Right lobe of liver (tissue), 4 donors: ENCODE data around the gene CLNK.

Experiments used
- POLR2A ChIP-seq: fragments of 450-650 bp; IDR thresholded peaks from one replicate; pipeline ENCODE4 v1.6.1; 2017; ENCODE audit warnings: antibody characterized with exemption, mild to moderate bottlenecking
- TF ChIP-seq, protein P1 (sequence below), 4 donors: fragments of 200-600 bp in 3 of 4; fragments of 450-650 bp in 1 of 4; IDR thresholded peaks; one replicate each; pipeline versions ENCODE4 v1.5.1 to v1.8.0; 2016 to 2022; ENCODE audit warnings: antibody characterized with exemption in 4 of 4, mild to moderate bottlenecking in 2 of 4
- donor health status: DM: no; HTN: no; CAD: no.
- donor health status: DM: no; HTN: no; CAD: no.
- donor health status: DM: no; HTN: yes; CAD: no.

DNA sequence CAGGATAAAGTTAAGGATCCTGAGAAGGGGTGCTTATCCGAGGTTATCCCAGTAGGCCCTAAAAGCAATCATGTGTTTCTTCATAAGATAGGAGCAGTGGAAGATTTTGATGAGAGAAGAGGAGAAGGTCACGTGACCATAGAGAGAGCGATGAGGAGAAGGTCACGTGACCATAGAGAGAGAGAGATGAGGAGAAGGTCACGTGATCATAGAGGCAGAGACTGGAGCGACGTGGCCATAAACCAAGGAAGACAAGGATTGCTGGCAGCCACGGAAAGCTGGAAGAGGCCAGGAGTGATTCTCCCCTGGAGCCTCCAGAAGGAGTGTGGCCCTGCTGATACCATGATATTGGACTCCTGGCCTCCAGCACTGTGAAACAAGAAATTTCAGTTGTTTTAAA lies 188.9 kb downstream of the CLNK start:
- TF ChIP-seq, protein P1, sequence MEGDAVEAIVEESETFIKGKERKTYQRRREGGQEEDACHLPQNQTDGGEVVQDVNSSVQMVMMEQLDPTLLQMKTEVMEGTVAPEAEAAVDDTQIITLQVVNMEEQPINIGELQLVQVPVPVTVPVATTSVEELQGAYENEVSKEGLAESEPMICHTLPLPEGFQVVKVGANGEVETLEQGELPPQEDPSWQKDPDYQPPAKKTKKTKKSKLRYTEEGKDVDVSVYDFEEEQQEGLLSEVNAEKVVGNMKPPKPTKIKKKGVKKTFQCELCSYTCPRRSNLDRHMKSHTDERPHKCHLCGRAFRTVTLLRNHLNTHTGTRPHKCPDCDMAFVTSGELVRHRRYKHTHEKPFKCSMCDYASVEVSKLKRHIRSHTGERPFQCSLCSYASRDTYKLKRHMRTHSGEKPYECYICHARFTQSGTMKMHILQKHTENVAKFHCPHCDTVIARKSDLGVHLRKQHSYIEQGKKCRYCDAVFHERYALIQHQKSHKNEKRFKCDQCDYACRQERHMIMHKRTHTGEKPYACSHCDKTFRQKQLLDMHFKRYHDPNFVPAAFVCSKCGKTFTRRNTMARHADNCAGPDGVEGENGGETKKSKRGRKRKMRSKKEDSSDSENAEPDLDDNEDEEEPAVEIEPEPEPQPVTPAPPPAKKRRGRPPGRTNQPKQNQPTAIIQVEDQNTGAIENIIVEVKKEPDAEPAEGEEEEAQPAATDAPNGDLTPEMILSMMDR (IDR thresholded peaks at IDR 0.05), result no peak
- no peak for TF ChIP-seq POLR2A
